ENCODE data around the gene MACROH2A1. TPM values are rescaled to one million over a fixed set of nuclear protein-coding genes. Genes with fewer than 3 reads are reported as not detected.

Gene MACROH2A1
- total and polyA plus RNA-seq, 2 experiments from 2014 or later, result 115 to 125 TPM

- Histone ChIP-seq H3F3A (ENCODE audit: insufficient read depth) (no peaks in the 10 kb centered on the region), H2AFZ (no peak overlapping the region)
- in situ Hi-C loops (cut with MboI), result no loop called here
Observed at GRCh38 chr5:135289651-135290050, 109.4 kb downstream of the MACROH2A1 start.

GRCh38 chr5:135287551-135287950 lies 111.5 kb downstream of the MACROH2A1 start:
- Histone ChIP-seq H3F3A (ENCODE audit: insufficient read depth) (no peaks in the 10 kb centered on the region), H4K20me1 (ENCODE audit: insufficient read depth) (no peaks in the 10 kb centered on the region), H3K4me3 (no peak overlapping the region), H3K4me2 (ENCODE audit: unreplicated experiment) (no peak overlapping the region), H3K9me2 (ENCODE audit: insufficient read depth) (no peaks in the 10 kb centered on the region), H3K9me3 (ENCODE audit: low read depth) (no peaks in the 10 kb centered on the region), H3K79me2 (ENCODE audit: insufficient read depth) (no peaks in the 10 kb centered on the region), H3K36me3 (ENCODE audit: low read depth) (no peaks in the 10 kb centered on the region), H3K9ac (no peak overlapping the region), H3K27me3 (replicated peaks; ENCODE audit: insufficient read depth) (peaks cover 15% of the 10 kb centered on the region), H3K4me1 (ENCODE audit: insufficient read depth) (no peaks in the 10 kb centered on the region), H3K27ac (no peak overlapping the region), H2AFZ (no peak overlapping the region)
- TF ChIP-seq EZH2 (IDR thresholded peaks at IDR 0.05; ENCODE audit: insufficient read depth, poor library complexity, severe bottlenecking), result no peak
- TF ChIP-seq EZH2phosphoT487 (IDR thresholded peaks at IDR 0.05; ENCODE audit: insufficient read depth, low read depth), result no peak
- WGBS, 2 experiments (ENCODE audit: low coverage in 1 of 2, low lambda C conversion rate in 2 of 2, missing lambda C conversion rate in 2 of 2), result 31 to 42% methylated on average over 2 of the region's 2 CpGs
- in situ Hi-C loops (cut with MboI), result no loop called here
- no peak for DNase-seq

More at GRCh38 chr5:135289651-135290050, 109.4 kb downstream of the MACROH2A1 start:
- Histone ChIP-seq H3K36me3 (ENCODE audit: low read depth) (no peaks in the 10 kb centered on the region), H3K4me1 (ENCODE audit: insufficient read depth) (no peaks in the 10 kb centered on the region), H3K9me2 (ENCODE audit: insufficient read depth) (no peaks in the 10 kb centered on the region), H3K27ac (no peak overlapping the region), H4K20me1 (ENCODE audit: insufficient read depth) (no peaks in the 10 kb centered on the region), H3K79me2 (ENCODE audit: insufficient read depth) (no peaks in the 10 kb centered on the region), H3K9me3 (ENCODE audit: low read depth) (no peaks in the 10 kb centered on the region), H3K9ac (no peak overlapping the region), H3K4me2 (ENCODE audit: unreplicated experiment) (no peak overlapping the region), H3K27me3 (replicated peaks; ENCODE audit: insufficient read depth) (no peaks in the 10 kb centered on the region; the same call in 1 of the 2 replicates), H3K4me3 (no peak overlapping the region)
- no peak for DNase-seq
- no peak for TF ChIP-seq EZH2phosphoT487 (IDR thresholded peaks at IDR 0.05; ENCODE audit: insufficient read depth, low read depth)
- TF ChIP-seq EZH2 (IDR thresholded peaks at IDR 0.05; ENCODE audit: insufficient read depth, poor library complexity, severe bottlenecking), result no peak
- 90 to 97% methylated on average over 1 of the region's 1 CpG for WGBS, 2 experiments (ENCODE audit: low coverage in 1 of 2, low lambda C conversion rate in 2 of 2, missing lambda C conversion rate in 2 of 2)

Small RNA genes within 50 kb of the gene (small RNA-seq; reads per million reads assigned to genes)
- gene DCANP1 (ENCODE audit: low read depth, low replicate concordance), result not detected

Other genes starting within 250 kb of the MACROH2A1 start
- gene DCANP1, start 48.1 kb upstream of the MACROH2A1 start, total RNA-seq (2014; rRNA removed; shearing (Covaris generic)), result not detected in 2 replicates
- not detected in 2 replicates for gene DCANP1, start 48.1 kb upstream of the MACROH2A1 start, polyA plus RNA-seq (2016; fragmentation: Nextera tagmentation; extraction: Ambion mirVana)
- not detected in 2 replicates for gene TIFAB, start 53.1 kb upstream of the MACROH2A1 start, total RNA-seq (2014; rRNA removed; shearing (Covaris generic))
- gene TIFAB, start 53.1 kb upstream of the MACROH2A1 start, polyA plus RNA-seq (2016; fragmentation: Nextera tagmentation; extraction: Ambion mirVana), result not detected in 2 replicates
- not detected in 2 replicates for gene NEUROG1, start 136.7 kb upstream of the MACROH2A1 start, total RNA-seq (2014; rRNA removed; shearing (Covaris generic))
- gene NEUROG1, start 136.7 kb upstream of the MACROH2A1 start, polyA plus RNA-seq (2016; fragmentation: Nextera tagmentation; extraction: Ambion mirVana), result not detected in 2 replicates
- 1.3 TPM in 1 of 2 replicates, not detected in the other for gene CXCL14, start 179.8 kb upstream of the MACROH2A1 start, total RNA-seq (2014; rRNA removed; shearing (Covaris generic))
- gene CXCL14, start 179.8 kb upstream of the MACROH2A1 start, polyA plus RNA-seq (2016; fragmentation: Nextera tagmentation; extraction: Ambion mirVana), result 0.63 and 0.88 TPM in 2 replicates